ENCODE data around the gene MRAS. TPM values are rescaled to one million over a fixed set of nuclear protein-coding genes. Genes with fewer than 3 reads are reported as not detected.

Gene MRAS
- total and polyA plus RNA-seq, 2 of the 13 experiments (the other 11 are each of a cell fraction or from before 2014, with no cell fraction given): 8.8 to 36.2 TPM

- Histone ChIP-seq H3K27ac (ENCODE audit: extremely low read length, insufficient read depth, low read length) (no peak overlapping the region), H3K27me3 (ENCODE audit: control insufficient read depth in 1 of 2, insufficient read depth in 2 of 2, low read length in 2 of 2) (no peaks in the 10 kb centered on the region), H3K36me3 (replicated peaks in 1 of 2; ENCODE audit: control insufficient read depth in 1 of 2, insufficient read depth in 2 of 2, low read length in 2 of 2) (no peaks in the 10 kb centered on the region), H4K20me1 (ENCODE audit: insufficient read depth, low read length) (no peaks in the 10 kb centered on the region), H3K79me2 (ENCODE audit: insufficient read depth, low read length) (no peaks in the 10 kb centered on the region), H2AFZ (ENCODE audit: low read length) (no peak overlapping the region), H3K9me3 (ENCODE audit: low read length) (no peaks in the 10 kb centered on the region), H3K9ac (ENCODE audit: insufficient read depth, low read depth, low read length) (no peak overlapping the region), H3K4me1 (ENCODE audit: insufficient read depth, low read length) (no peaks in the 10 kb centered on the region), H3K4me3 (replicated peaks in 1 of 3; ENCODE audit: insufficient read depth in 1 of 3, low read depth in 2 of 3, low read length in 3 of 3) (no peak overlapping the region), H3K4me2 (ENCODE audit: low read depth, low read length) (no peak overlapping the region)
- TF ChIP-seq TEAD3 (CRISPR knock-in tag; optimal IDR thresholded peaks at IDR 0.05; ENCODE audit: borderline replicate concordance) (no peak), ZNF816 (CRISPR knock-in tag; IDR thresholded peaks at IDR 0.05; ENCODE audit: borderline replicate concordance) (no peak), ZNF678 (CRISPR knock-in tag; IDR thresholded peaks at IDR 0.05) (no peak), ARID5B (CRISPR knock-in tag; IDR thresholded peaks at IDR 0.05) (no peak), AGO1 (IDR thresholded peaks at IDR 0.05; ENCODE audit: low read depth, low read length, poor library complexity, severe bottlenecking) (no peak), CEBPG (CRISPR knock-in tag; IDR thresholded peaks at IDR 0.05) (no peak), MXD4 (CRISPR knock-in tag; IDR thresholded peaks at IDR 0.05) (no peak), FOSL2 (CRISPR knock-in tag; IDR thresholded peaks at IDR 0.05) (no peak), ZBTB38 (CRISPR knock-in tag; IDR thresholded peaks at IDR 0.05) (no peak), ZNF18 (CRISPR knock-in tag; IDR thresholded peaks at IDR 0.05; ENCODE audit: insufficient replicate concordance) (no peak), SRSF4 (IDR thresholded peaks at IDR 0.05; ENCODE audit: low read depth, low read length, poor library complexity, severe bottlenecking) (no peak), TFE3 (CRISPR knock-in tag; IDR thresholded peaks at IDR 0.05) (no peak), BORCS8-MEF2B (CRISPR knock-in tag; IDR thresholded peaks at IDR 0.05) (no peak)
- POLR2A ChIA-PET: no interaction called here
- ATAC-seq (no peak), DNase-seq (ENCODE audit: low spot score) (no peak), FAIRE-seq (no peak)
- CTCF ChIA-PET (ENCODE audit: low intra/inter-chr PET ratio, low total read pairs): no interaction called here
- 16% methylated on average over 1 of the region's 1 CpG for WGBS (ENCODE audit: low lambda C conversion rate)
- no TSS peak for BruUV-seq (replicated peaks)
- in situ Hi-C loops (cut with HindIII; ENCODE audit: extremely low pct_ligation_motif_present, low pct_unique_long_range_greater_than_20kb): no loop called here
- intact Hi-C loops (cut with micrococcal nuclease; ENCODE audit: unreplicated experiment): loop anchor here (10.0 kb wide), 1 partner anchor 239 kb away; the partner anchor contains the start of gene ARMC8
Measured at GRCh38 chr3:138423316-138423715, 74.9 kb downstream of the MRAS start.
